Muscle layer of colon (tissue), 2 donors: ENCODE data around the gene PRSS1.
"Not testable (repeated sequence)": the region's sequence is repeated elsewhere in the genome, so short reads cannot be mapped to it uniquely, and the experiment has no call there.

Source experiments
- H3K27ac ChIP-seq: one replicate; pipeline ENCODE4 v1.7.0; 2013; ENCODE audit warnings: low read depth, mild to moderate bottlenecking, low read length, moderate library complexity
- H3K27me3 ChIP-seq, 2 donors: one replicate each; pipeline ENCODE4 v1.7.0; 2013; ENCODE audit warnings: low read length in 2 of 2, mild to moderate bottlenecking in 2 of 2; ENCODE audit not compliant: insufficient read depth in 2 of 2, control insufficient read depth in 1 of 2
- H3K36me3 ChIP-seq: one replicate; pipeline ENCODE4 v1.7.0; 2013; ENCODE audit warnings: mild to moderate bottlenecking, low read length; ENCODE audit not compliant: insufficient read depth
- H3K4me1 ChIP-seq: one replicate; pipeline ENCODE4 v1.7.0; 2013; ENCODE audit warnings: mild to moderate bottlenecking, low read length; ENCODE audit not compliant: insufficient read depth
- H3K4me3 ChIP-seq, 2 donors: one replicate each; pipeline ENCODE4 v1.7.0; 2013; ENCODE audit warnings: low read length in 2 of 2, low read depth in 1 of 2, mild to moderate bottlenecking in 1 of 2, moderate library complexity in 1 of 2
- H3K9ac ChIP-seq: one replicate; pipeline ENCODE4 v1.7.0; 2013; ENCODE audit warnings: low read length
- H3K9me3 ChIP-seq: one replicate; pipeline ENCODE4 v1.7.0; 2013; ENCODE audit warnings: mild to moderate bottlenecking, low read length
- donor health status: abdominal sarcoma.
- donor health status: Adenocarcinoma of cecum.

The PRSS1 gene

GRCh38 chr7:142776206-142776844 lies 27.1 kb downstream of the PRSS1 start:
- no peak overlapping the region for H3K27ac ChIP-seq
- no peak overlapping the region for H3K9ac ChIP-seq
- no peaks in the 10 kb centered on the region for H3K27me3 ChIP-seq
- no peaks in the 10 kb centered on the region for H3K9me3 ChIP-seq
- no peak overlapping the region for H3K4me3 ChIP-seq
- no peaks in the 10 kb centered on the region for H3K4me1 ChIP-seq
- H3K36me3 ChIP-seq, result no peaks in the 10 kb centered on the region

GRCh38 chr7:142776845-142777225 lies 27.6 kb downstream of the PRSS1 start:
- H3K4me1 ChIP-seq, H3K27ac ChIP-seq, H3K27me3 ChIP-seq, H3K36me3 ChIP-seq, H3K4me3 ChIP-seq, H3K9ac ChIP-seq, H3K9me3 ChIP-seq: not testable (repeated sequence)

- H3K4me3 ChIP-seq, result no peak overlapping the region
- H3K27me3 ChIP-seq, result no peaks in the 10 kb centered on the region
- H3K27ac ChIP-seq, result no peak overlapping the region
- H3K36me3 ChIP-seq, result no peaks in the 10 kb centered on the region
- H3K4me1 ChIP-seq, result no peaks in the 10 kb centered on the region
- no peaks in the 10 kb centered on the region for H3K9me3 ChIP-seq
- no peak overlapping the region for H3K9ac ChIP-seq
Observed at GRCh38 chr7:142777318-142777717, 28.0 kb downstream of the PRSS1 start.

GRCh38 chr7:142782922-142783900 lies 33.9 kb downstream of the PRSS1 start:
- Histone ChIP-seq H3K27me3 (no peaks in the 10 kb centered on the region), H3K4me1 (no peaks in the 10 kb centered on the region), H3K9ac (no peak overlapping the region), H3K4me3 (peak overlapping the region; percentile 7 to 56), H3K36me3 (no peaks in the 10 kb centered on the region), H3K27ac (no peak overlapping the region), H3K9me3 (no peaks in the 10 kb centered on the region)

- Histone ChIP-seq H3K9me3 (no peaks in the 10 kb centered on the region), H3K9ac (no peak overlapping the region), H3K27ac (no peak overlapping the region), H3K4me1 (no peaks in the 10 kb centered on the region), H3K4me3 (no peak overlapping the region), H3K36me3 (no peaks in the 10 kb centered on the region), H3K27me3 (no peaks in the 10 kb centered on the region)
Observed at GRCh38 chr7:142784096-142784495, 34.8 kb downstream of the PRSS1 start.

GRCh38 chr7:142784716-142785115 lies 35.4 kb downstream of the PRSS1 start:
- Histone ChIP-seq H3K9ac (no peak overlapping the region), H3K27me3 (no peaks in the 10 kb centered on the region), H3K4me3 (no peak overlapping the region), H3K9me3 (no peaks in the 10 kb centered on the region), H3K36me3 (no peaks in the 10 kb centered on the region), H3K4me1 (no peaks in the 10 kb centered on the region), H3K27ac (no peak overlapping the region)

GRCh38 chr7:142785841-142786250 lies 36.6 kb downstream of the PRSS1 start:
- no peak overlapping the region for H3K27ac ChIP-seq
- H3K9ac ChIP-seq, result no peak overlapping the region
- H3K4me1 ChIP-seq, result no peaks in the 10 kb centered on the region
- no peak overlapping the region for H3K4me3 ChIP-seq
- no peaks in the 10 kb centered on the region for H3K27me3 ChIP-seq
- no peaks in the 10 kb centered on the region for H3K9me3 ChIP-seq
- H3K36me3 ChIP-seq, result no peaks in the 10 kb centered on the region

GRCh38 chr7:142787034-142787768 lies 37.9 kb downstream of the PRSS1 start:
- Histone ChIP-seq H3K9me3 (no peaks in the 10 kb centered on the region), H3K27me3 (no peaks in the 10 kb centered on the region), H3K4me1 (no peaks in the 10 kb centered on the region), H3K27ac (no peak overlapping the region), H3K36me3 (no peaks in the 10 kb centered on the region), H3K9ac (no peak overlapping the region), H3K4me3 (no peak overlapping the region)

- H3K9me3 ChIP-seq, result no peaks in the 10 kb centered on the region
- H3K27ac ChIP-seq, result no peak overlapping the region
- H3K9ac ChIP-seq, result no peak overlapping the region
Observed at GRCh38 chr7:142787783-142788182, 38.5 kb downstream of the PRSS1 start.

GRCh38 chr7:142788303-142789289 lies 39.3 kb downstream of the PRSS1 start:
- Histone ChIP-seq H3K9ac (no peak overlapping the region), H3K36me3 (no peaks in the 10 kb centered on the region), H3K27me3 (no peaks in the 10 kb centered on the region), H3K9me3 (no peaks in the 10 kb centered on the region), H3K27ac (no peak overlapping the region), H3K4me1 (no peaks in the 10 kb centered on the region), H3K4me3 (no peak overlapping the region)

More at GRCh38 chr7:142787783-142788182, 38.5 kb downstream of the PRSS1 start:
- Histone ChIP-seq H3K36me3 (no peaks in the 10 kb centered on the region), H3K4me3 (no peak overlapping the region), H3K27me3 (no peaks in the 10 kb centered on the region), H3K4me1 (no peaks in the 10 kb centered on the region)
